DMS114 treated with DMSO at 0.1 percent for 48 hours (cell line): ENCODE data around the gene NSUN4.

Experiments used
- DNase-seq: peaks from one replicate; lab custom pipeline; 2025; ENCODE audit not compliant: unreplicated experiment; lab: John Stamatoyannopoulos, UW

NSUN4 gene

GRCh38 chr1:46404482-46405196 lies 64.0 kb downstream of the NSUN4 start:
- no peak for DNase-seq

GRCh38 chr1:46405197-46405555 lies 64.6 kb downstream of the NSUN4 start:
- no peak for DNase-seq

GRCh38 chr1:46405724-46406123 lies 65.1 kb downstream of the NSUN4 start:
- no peak for DNase-seq

- DNase-seq: no peak
These were observed 66.4 kb downstream of the NSUN4 start for GRCh38 chr1:46406881-46407608.

- DNase-seq: no peak
These were observed 67.0 kb downstream of the NSUN4 start for GRCh38 chr1:46407636-46408035.

GRCh38 chr1:46408356-46409062 lies 67.9 kb downstream of the NSUN4 start:
- DNase-seq: no peak

- DNase-seq: no peak
These were observed 68.4 kb downstream of the NSUN4 start for GRCh38 chr1:46409063-46409372.

GRCh38 chr1:46410156-46411009 lies 69.8 kb downstream of the NSUN4 start:
- DNase-seq: no peak

- no peak for DNase-seq
These were observed 70.4 kb downstream of the NSUN4 start for GRCh38 chr1:46411010-46411405.
